Prostate gland (tissue), 2 donors: ENCODE data around the gene FAIM2. TPM values are rescaled to one million over a fixed set of nuclear protein-coding genes. Genes with fewer than 3 reads are reported as not detected.

Source experiments
- DNase-seq: peaks from one replicate; pipeline ENCODE4 v3.0.0-alpha.2; 2019; ENCODE audit warnings: low spot score
- H3K27ac ChIP-seq, 2 donors: fragments of 200-600 bp; sonication (generic); 2 replicates each; pipeline ENCODE4 v1.5.1; 2017 to 2019
- H3K27me3 ChIP-seq: fragments of 200-600 bp; sonication (generic); replicated peaks from 2 replicates; pipeline ENCODE4 v1.5.1; 2019; ENCODE audit not compliant: insufficient read depth
- H3K36me3 ChIP-seq, 2 donors: fragments of 200-600 bp; sonication (generic); 1 replicate in 1 of 2; 2 replicates in 1 of 2; pipeline versions ENCODE4 v1.5.1 to v1.8.1; 2017 to 2019
- H3K4me1 ChIP-seq: fragments of 200-600 bp; sonication (generic); replicated peaks from 2 replicates; pipeline ENCODE4 v1.5.1; 2019
- H3K4me3 ChIP-seq, 2 donors: fragments of 200-600 bp; sonication (generic); 2 replicates each; pipeline ENCODE4 v1.5.1; 2017 to 2019
- H3K9me3 ChIP-seq: fragments of 200-600 bp; sonication (generic); 2 replicates; pipeline ENCODE4 v1.5.1; 2017
- CTCF ChIP-seq, 4 experiments: fragments of 200-600 bp in 2 of 4; fragments of 450-650 bp in 2 of 4; sonication (generic) in 2 of 4; IDR thresholded peaks; 1 replicate in 3 of 4; 2 replicates in 1 of 4; pipeline ENCODE4 v1.5.1; 2016 to 2019; ENCODE audit warnings: antibody characterized with exemption in 4 of 4, mild to moderate bottlenecking in 2 of 4, moderate library complexity in 2 of 4
- POLR2A ChIP-seq: fragments of 450-650 bp; IDR thresholded peaks from one replicate; pipeline ENCODE4 v1.6.1; 2016; ENCODE audit warnings: antibody characterized with exemption, mild to moderate bottlenecking
- POLR2AphosphoS5 ChIP-seq: sonication (generic); formaldehyde crosslinking; IDR thresholded peaks from one replicate; pipeline ENCODE4 v1.6.1; 2017; ENCODE audit warnings: antibody characterized with exemption
- WGBS: methylation state at CpG from one replicate; pipeline ENCODE4 v1.1.5; 2018; 5-methylcytosine and 5-hydroxymethylcytosine counted together
- intact Hi-C: fragments of 100-400 bp; cut with DNase I; formaldehyde crosslinking; loops from one replicate; pipeline ENCODE4 v1.14.2; 2022
- total RNA-seq, 2 donors: library from RNA; depleted of rRNA; stranded (reverse); fragments of >200 nt; gene quantifications; one replicate each; pipeline ENCODE4 v1.1.0, GENCODE V29; 2016

FAIM2 gene
- total RNA-seq, 2 donors from 2014 or later: 2.8 to 12.0 TPM

DNA sequence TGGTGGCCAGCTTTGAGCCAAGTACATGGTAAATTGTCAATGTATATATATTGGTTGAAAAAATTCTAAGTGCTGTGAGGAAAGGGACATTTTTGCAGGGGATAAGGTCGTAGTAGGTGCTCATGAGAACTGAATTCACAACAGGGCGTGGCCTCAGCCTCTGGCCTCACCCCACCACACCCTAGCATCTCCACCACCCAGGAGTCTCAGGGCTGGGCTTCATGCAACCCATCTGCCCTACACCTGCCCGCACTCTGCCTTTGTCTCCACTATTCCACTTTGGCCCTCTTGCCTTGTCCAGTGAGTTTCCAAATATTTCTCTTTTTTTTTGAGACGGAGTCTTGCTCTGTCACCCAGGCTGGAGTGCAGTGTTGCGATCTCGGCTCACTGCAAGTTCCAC, 24.8 kb upstream of the FAIM2 start:
- intact Hi-C loops: no loop called here
- DNase-seq: no peak
- Histone ChIP-seq H3K27me3 (no peaks in the 10 kb centered on the region), H3K9me3 (no peaks in the 10 kb centered on the region), H3K36me3 (no peaks in the 10 kb centered on the region), H3K27ac (no peak overlapping the region), H3K4me3 (no peak overlapping the region), H3K4me1 (no peaks in the 10 kb centered on the region)
- 95% methylated on average over 6 of the region's 6 CpGs for WGBS
- TF ChIP-seq POLR2AphosphoS5: no peak
- TF ChIP-seq CTCF (IDR thresholded peaks at IDR 0.05): no peak
- TF ChIP-seq POLR2A: no peak

- H3K36me3 ChIP-seq: no peaks in the 10 kb centered on the region
- no peaks in the 10 kb centered on the region for H3K4me1 ChIP-seq
- intact Hi-C loops: no loop called here
- DNase-seq: no peak
- H3K27me3 ChIP-seq: no peaks in the 10 kb centered on the region
- H3K4me3 ChIP-seq: no peak overlapping the region
- 94% methylated on average over 11 of the region's 11 CpGs for WGBS
- TF ChIP-seq CTCF (IDR thresholded peaks at IDR 0.05) (no peak), POLR2A (no peak), POLR2AphosphoS5 (no peak)
- no peaks in the 10 kb centered on the region for H3K9me3 ChIP-seq
- H3K27ac ChIP-seq: no peak overlapping the region
These were observed 21.9 kb upstream of the FAIM2 start for GRCh38 chr12:49925433-49926204.

GRCh38 chr12:49924628-49925246, 21.0 kb upstream of the FAIM2 start:
- no peaks in the 10 kb centered on the region for H3K9me3 ChIP-seq
- H3K27ac ChIP-seq: no peak overlapping the region
- H3K27me3 ChIP-seq: no peaks in the 10 kb centered on the region
- H3K36me3 ChIP-seq: no peaks in the 10 kb centered on the region
- 87% methylated on average over 7 of the region's 7 CpGs for WGBS
- TF ChIP-seq POLR2AphosphoS5 (no peak), POLR2A (no peak), CTCF (IDR thresholded peaks at IDR 0.05) (no peak)
- H3K4me1 ChIP-seq: no peaks in the 10 kb centered on the region
- DNase-seq: no peak
- intact Hi-C loops: no loop called here
- no peak overlapping the region for H3K4me3 ChIP-seq

DNA sequence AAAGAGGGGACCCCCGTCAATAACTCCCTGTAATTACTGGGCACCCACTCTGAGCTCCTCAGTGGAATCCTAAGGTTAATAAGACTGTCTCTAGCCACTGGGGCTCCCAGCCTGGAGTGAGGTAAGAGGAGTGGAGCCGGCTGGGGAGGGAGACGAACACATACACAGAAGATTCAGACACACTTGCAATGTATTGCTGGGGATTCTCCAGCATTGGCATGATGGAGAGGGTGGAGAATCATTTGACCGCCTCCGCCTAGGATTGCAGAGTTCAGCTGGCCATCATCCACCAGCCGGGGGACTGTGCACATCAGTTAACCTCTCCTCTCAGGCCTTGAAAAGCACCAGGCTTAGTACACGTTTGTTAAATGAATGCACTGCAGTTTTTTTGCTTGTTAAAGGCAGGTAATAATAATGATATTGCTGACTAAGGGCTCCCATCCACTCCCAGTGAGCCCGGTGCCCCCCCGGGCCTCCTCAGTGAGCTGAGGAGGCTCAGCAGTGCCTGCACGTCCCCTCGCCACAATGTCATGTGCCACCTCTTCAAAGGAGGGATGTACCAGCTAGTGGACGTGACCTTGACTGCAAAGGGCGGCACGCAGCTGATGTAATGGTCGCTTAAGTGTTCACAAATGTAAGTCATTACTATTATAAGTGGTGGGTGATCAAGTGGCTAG, 20.3 kb upstream of the FAIM2 start:
- H3K27me3 ChIP-seq: no peaks in the 10 kb centered on the region
- H3K4me1 ChIP-seq: no peaks in the 10 kb centered on the region
- 90% methylated on average over 15 of the region's 15 CpGs for WGBS
- H3K27ac ChIP-seq: no peak overlapping the region
- DNase-seq: no peak
- no peak overlapping the region for H3K4me3 ChIP-seq
- no peaks in the 10 kb centered on the region for H3K36me3 ChIP-seq
- intact Hi-C loops: no loop called here
- no peak for TF ChIP-seq POLR2A
- no peak for TF ChIP-seq POLR2AphosphoS5
- no peak for TF ChIP-seq CTCF (IDR thresholded peaks at IDR 0.05)
- H3K9me3 ChIP-seq: no peaks in the 10 kb centered on the region
